ENCODE measurements around the gene S100G.
"Not testable (repeated sequence)": the region's sequence is repeated elsewhere in the genome, so short reads cannot be mapped to it uniquely, and the experiment has no call there.

Gene S100G

DNA sequence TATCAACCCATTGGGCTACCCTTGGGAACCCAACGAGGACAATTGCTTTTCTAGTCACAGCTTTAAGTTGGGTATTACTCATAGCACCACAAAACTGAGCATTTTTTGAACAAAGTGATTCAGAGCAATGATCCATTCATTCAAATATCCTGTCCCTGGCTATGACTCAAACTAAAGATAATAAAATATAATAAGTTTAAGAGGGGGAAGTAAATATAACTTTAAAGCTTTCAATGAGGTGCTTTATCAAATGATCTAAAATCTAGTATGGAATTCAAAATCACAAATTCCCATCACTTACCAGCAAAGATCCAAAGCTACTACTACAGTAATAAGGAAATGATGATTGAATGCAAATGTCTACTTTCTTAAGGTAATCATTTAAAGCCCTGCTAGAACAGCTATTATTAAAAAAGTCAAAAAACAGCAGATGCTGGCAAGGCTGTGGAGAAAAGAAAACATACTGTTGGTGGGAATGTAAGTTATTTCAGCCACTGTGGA is 39.8 kb upstream of the S100G start:
- no peak for DNase-seq (ENCODE audit: extremely low spot score)
- POLR2A ChIA-PET: no interaction called here

DNA sequence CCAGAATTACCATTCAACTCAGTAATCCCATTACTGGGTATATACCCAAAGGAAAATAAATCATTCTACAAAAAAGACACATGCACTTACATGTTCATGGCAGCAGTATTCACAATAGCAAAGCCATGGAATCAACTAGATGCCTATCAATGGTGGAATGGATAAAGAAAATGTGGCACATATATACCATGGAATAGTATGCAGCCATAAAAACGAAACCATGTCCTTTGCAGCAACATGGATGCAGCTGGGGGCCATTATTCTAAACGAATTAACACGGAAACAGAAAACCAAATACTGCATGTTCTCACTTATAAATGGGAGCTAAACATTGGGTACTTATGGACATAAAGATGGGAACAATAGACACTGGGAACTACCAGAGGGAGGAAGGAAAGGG is 39.3 kb upstream of the S100G start:
- POLR2A ChIA-PET; CTCF ChIA-PET; DNase-seq (ENCODE audit: extremely low spot score): not testable (repeated sequence)

More for the DNA sequence above, 39.8 kb upstream of the S100G start:
- CTCF ChIA-PET: no interaction called here
- TF ChIP-seq TARDBP (IDR thresholded peaks at IDR 0.05): no peak
- TF ChIP-seq FOXM1 (IDR thresholded peaks at IDR 0.05; ENCODE audit: borderline replicate concordance): no peak
- no peak for TF ChIP-seq BHLHE40 (IDR thresholded peaks at IDR 0.05; ENCODE audit: borderline replicate concordance)
- TF ChIP-seq SP1 (IDR thresholded peaks at IDR 0.05): no peak

DNA sequence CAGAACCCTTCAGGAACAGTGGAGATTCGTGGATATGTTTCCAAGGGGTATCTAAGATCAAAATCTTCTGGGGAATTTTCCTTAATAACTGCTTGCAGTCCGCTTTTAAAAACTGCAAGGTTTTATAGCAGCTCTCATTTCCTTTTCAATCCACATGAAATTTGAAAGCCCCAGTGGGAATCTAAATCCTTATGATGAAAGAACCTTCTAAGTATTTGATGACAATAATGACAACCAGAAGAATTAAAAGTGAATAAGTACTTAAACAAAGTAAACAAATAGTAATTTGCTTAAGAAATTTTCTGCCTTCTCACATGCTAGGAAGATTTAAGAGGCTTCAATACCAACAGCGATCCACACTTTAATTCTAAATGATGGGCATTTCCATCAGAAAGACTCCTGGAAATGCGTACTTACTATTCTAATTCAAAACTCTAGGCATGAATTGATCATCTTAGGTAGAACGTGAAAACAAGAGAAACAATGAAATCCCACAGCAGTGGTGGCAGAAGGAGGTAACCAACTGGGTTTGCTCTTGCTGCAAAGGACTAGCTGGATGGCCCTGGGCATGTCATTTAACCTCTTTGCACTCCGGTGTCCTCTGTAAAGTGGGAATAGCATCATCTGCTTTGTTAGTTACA is 37.6 kb upstream of the S100G start:
- TF ChIP-seq ELF4 (IDR thresholded peaks at IDR 0.05) (no peak), FOXA1 (IDR thresholded peaks at IDR 0.05) (no peak), HDGF (IDR thresholded peaks at IDR 0.05; ENCODE audit: borderline replicate concordance) (no peak), ZNF384 (IDR thresholded peaks at IDR 0.05) (no peak), ARNT (IDR thresholded peaks at IDR 0.05) (no peak), TARDBP (IDR thresholded peaks at IDR 0.05) (no peak), FOXM1 (IDR thresholded peaks at IDR 0.05; ENCODE audit: borderline replicate concordance) (no peak), L3MBTL2 (conservative IDR thresholded peaks at IDR 0.05) (no peak), LEF1 (IDR thresholded peaks at IDR 0.05; ENCODE audit: borderline replicate concordance) (no peak), NFRKB (IDR thresholded peaks at IDR 0.05) (no peak), BHLHE40 (IDR thresholded peaks at IDR 0.05; ENCODE audit: borderline replicate concordance) (no peak), SP1 (IDR thresholded peaks at IDR 0.05) (no peak), FOXK2 (IDR thresholded peaks at IDR 0.05) (no peak), SUZ12 (IDR thresholded peaks at IDR 0.05) (no peak), CTBP1 (IDR thresholded peaks at IDR 0.05; ENCODE audit: borderline replicate concordance) (no peak)
- TF ChIP-seq, protein P1, sequence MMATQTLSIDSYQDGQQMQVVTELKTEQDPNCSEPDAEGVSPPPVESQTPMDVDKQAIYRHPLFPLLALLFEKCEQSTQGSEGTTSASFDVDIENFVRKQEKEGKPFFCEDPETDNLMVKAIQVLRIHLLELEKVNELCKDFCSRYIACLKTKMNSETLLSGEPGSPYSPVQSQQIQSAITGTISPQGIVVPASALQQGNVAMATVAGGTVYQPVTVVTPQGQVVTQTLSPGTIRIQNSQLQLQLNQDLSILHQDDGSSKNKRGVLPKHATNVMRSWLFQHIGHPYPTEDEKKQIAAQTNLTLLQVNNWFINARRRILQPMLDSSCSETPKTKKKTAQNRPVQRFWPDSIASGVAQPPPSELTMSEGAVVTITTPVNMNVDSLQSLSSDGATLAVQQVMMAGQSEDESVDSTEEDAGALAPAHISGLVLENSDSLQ (IDR thresholded peaks at IDR 0.05): no peak
- ChIA-PET CTCF (no interaction called here), POLR2A (no interaction called here)
- DNase-seq (ENCODE audit: extremely low spot score): no peak

DNA sequence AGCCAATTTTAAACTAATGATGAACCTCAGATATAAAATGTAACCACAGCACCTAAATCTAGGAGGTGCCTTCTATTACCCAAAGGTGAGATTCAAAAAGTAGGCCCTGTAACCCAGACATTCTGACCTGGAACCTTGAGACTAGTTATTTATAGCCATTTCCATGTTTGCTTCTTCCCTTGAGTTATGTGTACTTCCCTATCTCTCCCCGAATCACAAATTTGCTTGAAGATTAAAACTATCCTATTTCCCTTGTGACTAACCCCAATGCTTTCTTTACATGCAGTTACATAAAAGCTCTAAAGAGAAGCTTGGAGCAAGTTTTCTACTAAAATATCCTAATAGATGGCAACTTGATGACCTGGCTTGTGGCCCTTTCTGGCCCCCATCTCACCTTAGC is 32.6 kb upstream of the S100G start:
- TF ChIP-seq ZNF384 (IDR thresholded peaks at IDR 0.05) (no peak), TARDBP (IDR thresholded peaks at IDR 0.05) (no peak), CTBP1 (IDR thresholded peaks at IDR 0.05; ENCODE audit: borderline replicate concordance) (no peak), HDGF (IDR thresholded peaks at IDR 0.05; ENCODE audit: borderline replicate concordance) (no peak), LEF1 (IDR thresholded peaks at IDR 0.05; ENCODE audit: borderline replicate concordance) (no peak), NFRKB (IDR thresholded peaks at IDR 0.05) (no peak), SUZ12 (IDR thresholded peaks at IDR 0.05) (no peak), FOXM1 (IDR thresholded peaks at IDR 0.05; ENCODE audit: borderline replicate concordance) (no peak), BHLHE40 (IDR thresholded peaks at IDR 0.05; ENCODE audit: borderline replicate concordance) (no peak), ARNT (IDR thresholded peaks at IDR 0.05) (no peak)
- TF ChIP-seq, protein P1 (IDR thresholded peaks at IDR 0.05): no peak
- POLR2A ChIA-PET: no interaction called here
- CTCF ChIA-PET: no interaction called here
- DNase-seq (ENCODE audit: extremely low spot score): no peak

DNA sequence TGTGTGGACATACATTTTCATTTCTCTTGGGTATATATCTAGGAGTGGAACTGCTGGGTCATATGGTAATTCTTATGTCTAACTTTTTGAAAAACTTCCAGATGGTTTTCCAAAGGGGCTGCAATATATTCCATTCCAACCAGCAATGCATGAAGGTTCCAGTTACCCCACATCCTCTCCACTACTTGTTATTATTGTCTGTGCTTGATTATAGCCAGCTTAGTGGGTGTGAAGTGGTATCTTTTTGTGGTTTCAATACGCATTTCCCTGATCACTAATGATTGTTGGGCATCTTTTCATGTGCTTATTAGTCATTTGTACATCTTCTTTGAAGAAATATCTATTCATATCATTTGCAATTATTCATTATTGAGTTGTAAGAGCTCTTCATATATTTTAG is 31.5 kb upstream of the S100G start:
- DNase-seq (ENCODE audit: extremely low spot score): no peak
- CTCF ChIA-PET: no interaction called here
- TF ChIP-seq, protein P1 (IDR thresholded peaks at IDR 0.05): no peak
- TF ChIP-seq NFRKB (IDR thresholded peaks at IDR 0.05): no peak
- no peak for TF ChIP-seq SP1 (IDR thresholded peaks at IDR 0.05)
- TF ChIP-seq FOXA1 (IDR thresholded peaks at IDR 0.05): no peak
- TF ChIP-seq TARDBP (IDR thresholded peaks at IDR 0.05): no peak
- TF ChIP-seq LEF1 (IDR thresholded peaks at IDR 0.05; ENCODE audit: borderline replicate concordance): no peak
- no peak for TF ChIP-seq SUZ12 (IDR thresholded peaks at IDR 0.05)
- TF ChIP-seq FOXK2 (IDR thresholded peaks at IDR 0.05): no peak
- TF ChIP-seq HDGF (IDR thresholded peaks at IDR 0.05; ENCODE audit: borderline replicate concordance): no peak
- TF ChIP-seq CTBP1 (IDR thresholded peaks at IDR 0.05; ENCODE audit: borderline replicate concordance): no peak
- no peak for TF ChIP-seq ARNT (IDR thresholded peaks at IDR 0.05)
- TF ChIP-seq FOXM1 (IDR thresholded peaks at IDR 0.05; ENCODE audit: borderline replicate concordance): no peak
- TF ChIP-seq BHLHE40 (IDR thresholded peaks at IDR 0.05; ENCODE audit: borderline replicate concordance): no peak
- no peak for TF ChIP-seq ZNF384 (IDR thresholded peaks at IDR 0.05)
- no peak for TF ChIP-seq ELF4 (IDR thresholded peaks at IDR 0.05)
- POLR2A ChIA-PET: no interaction called here

DNA sequence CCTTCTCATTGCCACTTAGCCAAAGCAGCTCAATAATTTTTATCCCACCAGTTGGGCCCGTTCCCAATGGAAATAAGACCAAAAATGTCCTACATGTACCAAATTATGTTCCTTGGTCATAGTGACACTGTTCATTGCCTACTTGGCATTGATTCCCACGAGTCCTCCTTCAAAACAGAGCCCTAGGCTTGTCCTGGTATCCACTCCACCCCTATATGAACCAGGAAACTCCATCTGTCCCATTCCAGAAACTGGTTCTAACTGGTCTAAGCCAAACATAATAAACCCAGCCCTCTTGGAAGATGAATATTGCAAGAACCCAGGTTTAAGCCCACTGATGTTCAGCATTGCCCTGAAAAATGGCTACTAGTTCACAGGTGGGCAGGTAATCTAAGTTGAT is 30.9 kb upstream of the S100G start:
- TF ChIP-seq FOXM1 (IDR thresholded peaks at IDR 0.05; ENCODE audit: borderline replicate concordance) (no peak), FOXK2 (IDR thresholded peaks at IDR 0.05) (no peak), L3MBTL2 (conservative IDR thresholded peaks at IDR 0.05) (no peak), ZNF384 (IDR thresholded peaks at IDR 0.05) (no peak), ARNT (IDR thresholded peaks at IDR 0.05) (no peak), BHLHE40 (IDR thresholded peaks at IDR 0.05; ENCODE audit: borderline replicate concordance) (no peak), FOXA1 (IDR thresholded peaks at IDR 0.05) (no peak), NFRKB (IDR thresholded peaks at IDR 0.05) (no peak), ELF4 (IDR thresholded peaks at IDR 0.05) (no peak), HDGF (IDR thresholded peaks at IDR 0.05; ENCODE audit: borderline replicate concordance) (no peak), TARDBP (IDR thresholded peaks at IDR 0.05) (no peak), SUZ12 (IDR thresholded peaks at IDR 0.05) (no peak), SP1 (IDR thresholded peaks at IDR 0.05) (no peak), LEF1 (IDR thresholded peaks at IDR 0.05; ENCODE audit: borderline replicate concordance) (no peak), CTBP1 (IDR thresholded peaks at IDR 0.05; ENCODE audit: borderline replicate concordance) (no peak)
- TF ChIP-seq, protein P1 (IDR thresholded peaks at IDR 0.05): no peak
- CTCF ChIA-PET: no interaction called here
- POLR2A ChIA-PET: no interaction called here
- DNase-seq (ENCODE audit: extremely low spot score): no peak

DNA sequence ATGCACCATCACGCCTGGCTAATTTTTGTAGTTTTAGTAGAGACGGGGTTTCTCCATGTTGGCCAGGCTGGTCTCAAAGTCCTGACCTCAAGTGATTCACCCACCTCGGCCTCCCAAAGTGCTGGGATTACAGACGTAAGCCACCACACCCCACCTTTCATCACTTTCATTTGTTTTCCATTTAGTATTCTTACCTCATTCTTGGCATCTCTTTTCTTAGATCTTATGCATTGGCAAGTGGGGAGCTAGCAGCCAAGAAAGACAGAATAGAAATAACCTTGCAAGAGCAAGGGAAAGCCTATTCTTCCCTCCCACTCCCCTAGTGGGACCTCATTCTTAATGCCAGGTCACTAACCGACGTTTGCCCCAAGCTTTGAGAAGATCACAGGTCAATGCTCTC is 21.4 kb upstream of the S100G start:
- CTCF ChIA-PET, POLR2A ChIA-PET: not testable (repeated sequence)

More for the DNA sequence above, 21.4 kb upstream of the S100G start:
- not testable (repeated sequence) for DNase-seq (ENCODE audit: extremely low spot score)

Measured in HEK293T (cell line).